IMR-90 (cell line): ENCODE data around the gene FAR2. TPM values are rescaled to one million over a fixed set of nuclear protein-coding genes. Genes with fewer than 3 reads are reported as not detected.

ENCODE experiments used
- ATAC-seq: fragments of 200-7000 bp; cut with Tn5 transposase; 2 replicates; pipeline ENCODE4 v1.9.1; 2020; ENCODE audit warnings: low read depth, mild to moderate bottlenecking, moderate library complexity
- BruUV-seq: library from RNA; stranded (reverse); fragments of 400-500 nt; replicated peaks from 2 replicates; lab custom pipeline; 2021; lab: Mats Ljungman, UMichigan
- CTCF ChIA-PET: fragments of 300-600 bp; formaldehyde crosslinking; extraction: SDS; loops from one replicate; lab custom pipeline; 2021; ENCODE audit warnings: antibody characterized with exemption; lab: Yijun Ruan, JAX
- POLR2A ChIA-PET: fragments of 300-600 bp; sonication (Branson Sonifier 250); formaldehyde crosslinking; loops from one replicate; lab custom pipeline; 2022; ENCODE audit warnings: antibody characterized with exemption; ENCODE audit not compliant: unreplicated experiment; lab: Charles Lee
- DNase-seq: peaks from one replicate; pipeline ENCODE4 v3.0.0; 2013
- H2AFZ ChIP-seq: replicated peaks from 2 replicates; pipeline ENCODE3; 2013; ENCODE audit warnings: low read length, mild to moderate bottlenecking; ENCODE audit not compliant: poor library complexity
- H2AK5ac ChIP-seq: 2 replicates; pipeline ENCODE4 v1.6.1; 2013; ENCODE audit warnings: low read depth, low read length, inconsistent platforms
- H2AK9ac ChIP-seq: replicated peaks from 2 replicates; pipeline ENCODE3; 2013; ENCODE audit warnings: mild to moderate bottlenecking, low read depth, low read length, moderate library complexity; ENCODE audit not compliant: poor library complexity
- H2BK120ac ChIP-seq: 2 replicates; pipeline ENCODE4 v1.6.1; 2013; ENCODE audit warnings: low read depth, low read length, inconsistent platforms
- H2BK15ac ChIP-seq: 3 replicates; pipeline ENCODE4 v1.6.1; 2013; ENCODE audit warnings: low read depth, low read length, inconsistent platforms
- H2BK20ac ChIP-seq: 2 replicates; pipeline ENCODE4 v1.6.1; 2013; ENCODE audit warnings: low read depth, mild to moderate bottlenecking, inconsistent platforms, low read length, moderate library complexity
- H2BK5ac ChIP-seq: 2 replicates; pipeline ENCODE4 v1.6.1; 2013; ENCODE audit warnings: mild to moderate bottlenecking, low read depth, low read length, inconsistent platforms; ENCODE audit not compliant: poor library complexity, severe bottlenecking
- H3K14ac ChIP-seq: replicated peaks from 2 replicates; pipeline ENCODE4 v1.6.1; 2013; ENCODE audit warnings: low read depth, low read length, inconsistent platforms
- H3K18ac ChIP-seq: 2 replicates; pipeline ENCODE4 v1.6.1; 2013; ENCODE audit warnings: low read depth, low read length, control low read depth
- H3K23ac ChIP-seq: 2 replicates; pipeline ENCODE4 v1.6.1; 2013; ENCODE audit warnings: low read depth, low read length, inconsistent platforms
- H3K27ac ChIP-seq: 2 replicates; pipeline ENCODE4 v1.5.1; 2013; ENCODE audit warnings: mild to moderate bottlenecking, control low read depth, low read length; ENCODE audit not compliant: insufficient read depth
- H3K27me3 ChIP-seq: 2 replicates; pipeline ENCODE4 v1.6.1; 2013; ENCODE audit warnings: low read length; ENCODE audit not compliant: control insufficient read depth, insufficient read depth
- H3K36me3 ChIP-seq: 2 replicates; pipeline ENCODE4 v1.6.1; 2013; ENCODE audit warnings: low read length, mixed read lengths; ENCODE audit not compliant: control insufficient read depth, insufficient read depth
- H3K4ac ChIP-seq: 2 replicates; pipeline ENCODE4 v1.6.1; 2013; ENCODE audit warnings: low read depth, low read length, inconsistent platforms
- H3K4me1 ChIP-seq: 2 replicates; pipeline ENCODE4 v1.6.1; 2013; ENCODE audit warnings: low read length, mixed read lengths; ENCODE audit not compliant: control insufficient read depth, insufficient read depth
- H3K4me2 ChIP-seq: 2 replicates; pipeline ENCODE4 v1.6.1; 2013; ENCODE audit warnings: low read depth, mild to moderate bottlenecking, control low read depth, low read length, moderate library complexity
- H3K4me3 ChIP-seq: 2 replicates; pipeline ENCODE4 v1.5.1; 2013; ENCODE audit warnings: low read depth, mild to moderate bottlenecking, control low read depth, low read length, moderate library complexity; ENCODE audit not compliant: insufficient read depth
- H3K56ac ChIP-seq: 2 replicates; pipeline ENCODE4 v1.6.1; 2013; ENCODE audit warnings: low read length, inconsistent platforms; ENCODE audit not compliant: insufficient read depth; ENCODE audit errors: extremely low read depth
- H3K79me1 ChIP-seq, 2 experiments: 2 replicates each; pipeline ENCODE4 v1.6.1; 2013; ENCODE audit warnings: low read length in 2 of 2, inconsistent platforms in 1 of 2, low read depth in 1 of 2
- H3K9ac ChIP-seq: 2 replicates; pipeline ENCODE4 v1.6.1; 2013; ENCODE audit warnings: low read depth, low read length, control low read depth
- H3K9me1 ChIP-seq: 2 replicates; pipeline ENCODE4 v1.6.1; 2013; ENCODE audit warnings: low read length, inconsistent platforms; ENCODE audit not compliant: insufficient read depth
- H3K9me3 ChIP-seq: 2 replicates; pipeline ENCODE4 v1.6.1; 2013; ENCODE audit warnings: low read length; ENCODE audit not compliant: control insufficient read depth, insufficient read depth
- H4K20me1 ChIP-seq: 2 replicates; pipeline ENCODE4 v1.6.1; 2013; ENCODE audit warnings: low read length, inconsistent platforms; ENCODE audit not compliant: insufficient read depth
- H4K5ac ChIP-seq: 2 replicates; pipeline ENCODE4 v1.6.1; 2013; ENCODE audit warnings: mild to moderate bottlenecking, low read depth, low read length, control low read depth
- H4K8ac ChIP-seq, 2 experiments: 2 replicates each; pipeline ENCODE4 v1.6.1; 2013; ENCODE audit warnings: low read depth in 2 of 2, low read length in 2 of 2, control low read depth in 1 of 2, inconsistent platforms in 1 of 2
- H4K91ac ChIP-seq: 2 replicates; pipeline ENCODE4 v1.6.1; 2013; ENCODE audit warnings: low read depth, low read length, inconsistent platforms; ENCODE audit not compliant: insufficient read depth
- BHLHE40 ChIP-seq: fragments of 150-350 bp; IDR thresholded peaks from 2 replicates; pipeline ENCODE4 v1.6.1; 2016; ENCODE audit warnings: mild to moderate bottlenecking, low read depth, low read length
- CEBPB ChIP-seq: IDR thresholded peaks from 2 replicates; pipeline ENCODE4 v1.6.1; 2012; ENCODE audit warnings: low read depth, low read length, improper control_type of control experiment
- CHD1 ChIP-seq: IDR thresholded peaks from 2 replicates; pipeline ENCODE4 v1.6.1; 2012; ENCODE audit warnings: low read depth, low read length, improper control_type of control experiment
- FOS ChIP-seq: fragments of 150-350 bp; IDR thresholded peaks from 2 replicates; pipeline ENCODE4 v1.6.1; 2016; ENCODE audit warnings: low read depth, low read length
- MAFK ChIP-seq: IDR thresholded peaks from 2 replicates; pipeline ENCODE4 v1.6.1; 2012; ENCODE audit warnings: low read depth, low read length, improper control_type of control experiment
- MAZ ChIP-seq: IDR thresholded peaks from 2 replicates; pipeline ENCODE4 v1.6.1; 2012; ENCODE audit warnings: low read depth, mild to moderate bottlenecking, low read length, improper control_type of control experiment, moderate library complexity, borderline replicate concordance
- MXI1 ChIP-seq: IDR thresholded peaks from 2 replicates; pipeline ENCODE4 v1.6.1; 2012; ENCODE audit warnings: low read depth, mild to moderate bottlenecking, low read length, moderate library complexity, borderline replicate concordance
- NFE2L2 ChIP-seq: fragments of 150-350 bp; IDR thresholded peaks from 2 replicates; pipeline ENCODE4 v1.6.1; 2016; ENCODE audit warnings: low read depth, mild to moderate bottlenecking, low read length
- POLR2A ChIP-seq: IDR thresholded peaks from 2 replicates; pipeline ENCODE4 v1.6.1; 2012; ENCODE audit warnings: mild to moderate bottlenecking, low read depth, low read length
- RAD21 ChIP-seq: IDR thresholded peaks from 2 replicates; pipeline ENCODE4 v1.6.1; 2012; ENCODE audit warnings: low read length, improper control_type of control experiment
- RCOR1 ChIP-seq: IDR thresholded peaks from 2 replicates; pipeline ENCODE4 v1.6.1; 2012; ENCODE audit warnings: mild to moderate bottlenecking, low read length, improper control_type of control experiment; ENCODE audit not compliant: insufficient replicate concordance
- RFX5 ChIP-seq: IDR thresholded peaks from 2 replicates; pipeline ENCODE4 v1.8.0; 2012; ENCODE audit warnings: low read depth, mild to moderate bottlenecking, low read length, moderate library complexity
- SMC3 ChIP-seq: fragments of 150-350 bp; IDR thresholded peaks from 2 replicates; pipeline ENCODE4 v1.6.1; 2016; ENCODE audit warnings: low read depth, mild to moderate bottlenecking, antibody characterized with exemption, low read length, moderate library complexity
- WGBS, 2 experiments: methylation state at CpG; one replicate each; pipeline versions ENCODE4 v1.1.5 to v1.1.7; 2013; ENCODE audit warnings: missing lambda C conversion rate in 2 of 2; ENCODE audit not compliant: insufficient read length in 1 of 2; ENCODE audit errors: extremely low coverage in 2 of 2; 5-methylcytosine and 5-hydroxymethylcytosine counted together
- dilution Hi-C: fragments of 300-500 bp; cut with HindIII; formaldehyde crosslinking; loops from one replicate; pipeline ENCODE4 v1.14.3; 2018; ENCODE audit warnings: low sequenced_read_pairs; ENCODE audit not compliant: unreplicated experiment
- in situ Hi-C: fragments of 300-500 bp; cut with MboI; formaldehyde crosslinking; loops from 3 replicates; pipeline ENCODE4 v1.14.3; 2019; ENCODE audit warnings: low sequenced_read_pairs, inconsistent platforms, mixed read lengths
- intact Hi-C: fragments of 100-400 bp; cut with micrococcal nuclease; formaldehyde crosslinking; loops from 2 replicates; pipeline ENCODE4 v1.10.0; 2022
- polyA plus RNA-seq, 3 experiments: library from polyadenylated mRNA; depleted of rRNA; stranded (reverse); fragments of >200 nt; gene quantifications; 2 replicates each; pipeline ENCODE4 v1.2.3, GENCODE V29; 2012; ENCODE audit warnings: low replicate concordance in 1 of 3
- total RNA-seq: library from RNA; depleted of rRNA; stranded (reverse); fragments of >200 nt; gene quantifications from 2 replicates; pipeline ENCODE4 v1.2.3, GENCODE V29; 2012
- TF ChIP-seq, protein P1 (sequence below): fragments of 150-350 bp; IDR thresholded peaks from 2 replicates; pipeline ENCODE4 v1.6.1; 2017; ENCODE audit warnings: mild to moderate bottlenecking, antibody characterized with exemption, low read length, low read depth
- TF ChIP-seq, protein P2 (sequence below): fragments of 150-350 bp; IDR thresholded peaks from 2 replicates; pipeline ENCODE4 v1.6.1; 2016; ENCODE audit warnings: low read depth, mild to moderate bottlenecking, low read length, moderate library complexity, borderline replicate concordance
- TF ChIP-seq, protein P3 (sequence below): conservative IDR thresholded peaks from 2 replicates; pipeline ENCODE4 v1.5.1; 2012; ENCODE audit warnings: mild to moderate bottlenecking, low read depth, low read length, improper control_type of control experiment

Gene FAR2
- total and polyA plus RNA-seq, 2 of the 4 experiments (the other 2 are of a cell fraction): 1.1 to 2.0 TPM

GRCh38 chr12:29216266-29216665, 67.2 kb downstream of the FAR2 start:
- H4K8ac ChIP-seq: no peak overlapping the region
- dilution Hi-C loops: no loop called here
- H2BK20ac ChIP-seq: no peak overlapping the region
- no peak overlapping the region for H3K4me3 ChIP-seq
- H3K4me2 ChIP-seq: no peak overlapping the region
- DNase-seq (no peak), ATAC-seq (no peak)
- in situ Hi-C loops: no loop called here
- TF ChIP-seq RAD21: no peak
- no peak for TF ChIP-seq RCOR1
- TF ChIP-seq, protein P1, sequence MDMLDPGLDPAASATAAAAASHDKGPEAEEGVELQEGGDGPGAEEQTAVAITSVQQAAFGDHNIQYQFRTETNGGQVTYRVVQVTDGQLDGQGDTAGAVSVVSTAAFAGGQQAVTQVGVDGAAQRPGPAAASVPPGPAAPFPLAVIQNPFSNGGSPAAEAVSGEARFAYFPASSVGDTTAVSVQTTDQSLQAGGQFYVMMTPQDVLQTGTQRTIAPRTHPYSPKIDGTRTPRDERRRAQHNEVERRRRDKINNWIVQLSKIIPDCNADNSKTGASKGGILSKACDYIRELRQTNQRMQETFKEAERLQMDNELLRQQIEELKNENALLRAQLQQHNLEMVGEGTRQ: no peak
- no peak for TF ChIP-seq SMC3
- no peak for TF ChIP-seq MAZ
- TF ChIP-seq BHLHE40: no peak
- TF ChIP-seq MXI1: no peak
- no peak for TF ChIP-seq POLR2A
- TF ChIP-seq MAFK: no peak
- TF ChIP-seq, protein P2, sequence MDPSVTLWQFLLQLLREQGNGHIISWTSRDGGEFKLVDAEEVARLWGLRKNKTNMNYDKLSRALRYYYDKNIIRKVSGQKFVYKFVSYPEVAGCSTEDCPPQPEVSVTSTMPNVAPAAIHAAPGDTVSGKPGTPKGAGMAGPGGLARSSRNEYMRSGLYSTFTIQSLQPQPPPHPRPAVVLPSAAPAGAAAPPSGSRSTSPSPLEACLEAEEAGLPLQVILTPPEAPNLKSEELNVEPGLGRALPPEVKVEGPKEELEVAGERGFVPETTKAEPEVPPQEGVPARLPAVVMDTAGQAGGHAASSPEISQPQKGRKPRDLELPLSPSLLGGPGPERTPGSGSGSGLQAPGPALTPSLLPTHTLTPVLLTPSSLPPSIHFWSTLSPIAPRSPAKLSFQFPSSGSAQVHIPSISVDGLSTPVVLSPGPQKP: no peak
- no peak for TF ChIP-seq NFE2L2
- TF ChIP-seq, protein P3, sequence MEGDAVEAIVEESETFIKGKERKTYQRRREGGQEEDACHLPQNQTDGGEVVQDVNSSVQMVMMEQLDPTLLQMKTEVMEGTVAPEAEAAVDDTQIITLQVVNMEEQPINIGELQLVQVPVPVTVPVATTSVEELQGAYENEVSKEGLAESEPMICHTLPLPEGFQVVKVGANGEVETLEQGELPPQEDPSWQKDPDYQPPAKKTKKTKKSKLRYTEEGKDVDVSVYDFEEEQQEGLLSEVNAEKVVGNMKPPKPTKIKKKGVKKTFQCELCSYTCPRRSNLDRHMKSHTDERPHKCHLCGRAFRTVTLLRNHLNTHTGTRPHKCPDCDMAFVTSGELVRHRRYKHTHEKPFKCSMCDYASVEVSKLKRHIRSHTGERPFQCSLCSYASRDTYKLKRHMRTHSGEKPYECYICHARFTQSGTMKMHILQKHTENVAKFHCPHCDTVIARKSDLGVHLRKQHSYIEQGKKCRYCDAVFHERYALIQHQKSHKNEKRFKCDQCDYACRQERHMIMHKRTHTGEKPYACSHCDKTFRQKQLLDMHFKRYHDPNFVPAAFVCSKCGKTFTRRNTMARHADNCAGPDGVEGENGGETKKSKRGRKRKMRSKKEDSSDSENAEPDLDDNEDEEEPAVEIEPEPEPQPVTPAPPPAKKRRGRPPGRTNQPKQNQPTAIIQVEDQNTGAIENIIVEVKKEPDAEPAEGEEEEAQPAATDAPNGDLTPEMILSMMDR: no peak
- no peak for TF ChIP-seq CHD1
- no peak for TF ChIP-seq FOS
- TF ChIP-seq CEBPB: no peak
- no peak for TF ChIP-seq RFX5
- no peak overlapping the region for H2AFZ ChIP-seq
- no peaks in the 10 kb centered on the region for H3K4me1 ChIP-seq
- H3K36me3 ChIP-seq: no peaks in the 10 kb centered on the region
- H3K9ac ChIP-seq: no peak overlapping the region
- no peak overlapping the region for H2BK120ac ChIP-seq
- no peak overlapping the region for H3K27ac ChIP-seq
- no peak overlapping the region for H2BK15ac ChIP-seq
- no CpG with 5 or more reads among the region's 2 CpGs for WGBS, 2 experiments
- no TSS peak for BruUV-seq
- H3K9me3 ChIP-seq: no peaks in the 10 kb centered on the region
- H2BK5ac ChIP-seq: no peak overlapping the region
- no peak overlapping the region for H3K56ac ChIP-seq
- intact Hi-C loops: no loop called here
- ChIA-PET CTCF (no interaction called here), POLR2A (no interaction called here)
- H4K20me1 ChIP-seq: no peaks in the 10 kb centered on the region
- no peak overlapping the region for H2AK5ac ChIP-seq
- H3K18ac ChIP-seq: no peak overlapping the region
- H2AK9ac ChIP-seq: no peak overlapping the region
- no peak overlapping the region for H3K14ac ChIP-seq
- H4K5ac ChIP-seq: no peak overlapping the region
- H3K27me3 ChIP-seq: no peaks in the 10 kb centered on the region
- H3K79me1 ChIP-seq: no peaks in the 10 kb centered on the region
- H4K91ac ChIP-seq: no peak overlapping the region
- H3K4ac ChIP-seq: no peak overlapping the region
- no peaks in the 10 kb centered on the region for H3K9me1 ChIP-seq
- no peak overlapping the region for H3K23ac ChIP-seq
